ENCODE measurements around the gene EFCAB6.

- TF ChIP-seq CTCF (conservative IDR thresholded peaks at IDR 0.05) (no peak), EZH2 (IDR thresholded peaks at IDR 0.05; ENCODE audit: low read depth) (no peak)
Observed at GRCh38 chr22:43529934-43530333, 282.2 kb downstream of the EFCAB6 start.

All from PC-9 (cell line).